Measurements from ENCODE around the gene ENOX1. TPM values are rescaled to one million over a fixed set of nuclear protein-coding genes. Genes with fewer than 3 reads are reported as not detected.

ENOX1 gene
- total and polyA plus RNA-seq, 9 of the 15 experiments (the other 6 are each of a cell fraction or from before 2014, with no cell fraction given): not detected

GRCh38 chr13:43279696-43280095 lies 507.1 kb downstream of the ENOX1 start:
- POLR2A ChIA-PET: no interaction called here
- DNase-seq (ENCODE audit: extremely low read depth in 1 of 4, low spot score in 3 of 4) (no peak), FAIRE-seq (no peak), ATAC-seq (no peak)
- Histone ChIP-seq H3K9me1 (ENCODE audit: control insufficient read depth, insufficient read depth, low read length) (no peaks in the 10 kb centered on the region), H3K9ac (ENCODE audit: insufficient read depth in 1 of 2, low read depth in 2 of 2, low read length in 2 of 2) (no peak overlapping the region), H2AFZ (ENCODE audit: low read depth, low read length) (no peak overlapping the region), H3K36me3 (ENCODE audit: control insufficient read depth, insufficient read depth, low read length) (no peaks in the 10 kb centered on the region), H3K4me3 (no peak overlapping the region), H3K9me3 (replicated peaks; ENCODE audit: control insufficient read depth, insufficient read depth, low read depth, low read length) (no peaks in the 10 kb centered on the region), H3K27me3 (ENCODE audit: control insufficient read depth in 2 of 2, insufficient read depth in 2 of 2, low read length in 2 of 2) (no peaks in the 10 kb centered on the region), H3K4me1 (replicated peaks in 1 of 2; ENCODE audit: control insufficient read depth in 2 of 2, insufficient read depth in 2 of 2, low read length in 2 of 2) (no peaks in the 10 kb centered on the region), H3K79me2 (ENCODE audit: control insufficient read depth, insufficient read depth, low read length) (no peaks in the 10 kb centered on the region), H3K27ac (ENCODE audit: extremely low read depth, low read depth, low read length) (no peak overlapping the region), H3K4me2 (ENCODE audit: insufficient read depth, low read length) (no peak overlapping the region), H4K20me1 (replicated peaks; ENCODE audit: control insufficient read depth, insufficient read depth, low read length) (no peaks in the 10 kb centered on the region)
- CTCF ChIA-PET (ENCODE audit: low intra/inter-chr PET ratio): no interaction called here
- WGBS (ENCODE audit: insufficient coverage, low coverage, missing lambda C conversion rate): 5% methylated on average over 2 of the region's 2 CpGs
- no peak for TF ChIP-seq U2AF2 (optimal IDR thresholded peaks at IDR 0.05; ENCODE audit: low read depth, low read length)
- TF ChIP-seq ZEB2 (IDR thresholded peaks at IDR 0.05): no peak
- TF ChIP-seq MYNN (IDR thresholded peaks at IDR 0.05): no peak
- no peak for TF ChIP-seq MYNN (CRISPR knock-in tag; IDR thresholded peaks at IDR 0.05)
- TF ChIP-seq MAFF (IDR thresholded peaks at IDR 0.05; ENCODE audit: low read length): no peak
- no peak for TF ChIP-seq POLR2G (IDR thresholded peaks at IDR 0.05; ENCODE audit: low read depth, low read length)
- no peak for TF ChIP-seq MEIS2 (IDR thresholded peaks at IDR 0.05; ENCODE audit: partially characterized antibody)
- TF ChIP-seq NR2F6 (CRISPR knock-in tag; IDR thresholded peaks at IDR 0.05): no peak
- no peak for TF ChIP-seq HMGN3 (IDR thresholded peaks at IDR 0.05; ENCODE audit: borderline replicate concordance, extremely low read depth, insufficient read length, low read depth, low read length)
- TF ChIP-seq NCOR1 (IDR thresholded peaks at IDR 0.05): no peak
- TF ChIP-seq ZNF518B (CRISPR knock-in tag; IDR thresholded peaks at IDR 0.05): no peak
- TF ChIP-seq ZFP30 (CRISPR knock-in tag; IDR thresholded peaks at IDR 0.05; ENCODE audit: borderline replicate concordance): no peak
- TF ChIP-seq OTX1 (CRISPR knock-in tag; IDR thresholded peaks at IDR 0.05): no peak
- in situ Hi-C loops (cut with MboI): no loop called here
- intact Hi-C loops (cut with micrococcal nuclease): no loop called here
- BruUV-seq (replicated peaks): no TSS peak
